Subcutaneous abdominal adipose tissue (tissue), 5 donors: ENCODE data around the gene CACNA1A.
"Not testable (repeated sequence)": the region's sequence is repeated elsewhere in the genome, so short reads cannot be mapped to it uniquely, and the experiment has no call there.

Experiments
- H3K27ac ChIP-seq: one replicate; pipeline ENCODE4 v1.7.0; 2013; ENCODE audit warnings: low read depth, mild to moderate bottlenecking, inconsistent platforms, low read length, moderate library complexity
- H3K27me3 ChIP-seq, 5 donors: one replicate each; pipeline ENCODE4 v1.7.0; 2013; ENCODE audit warnings: low read length in 5 of 5, inconsistent platforms in 1 of 5; ENCODE audit not compliant: control insufficient read depth in 5 of 5, insufficient read depth in 4 of 5
- H3K36me3 ChIP-seq, 5 donors: one replicate each; pipeline ENCODE4 v1.7.0; 2013; ENCODE audit warnings: low read length in 5 of 5; ENCODE audit not compliant: control insufficient read depth in 5 of 5, insufficient read depth in 5 of 5
- H3K4me1 ChIP-seq, 5 donors: one replicate each; pipeline ENCODE4 v1.7.0; 2013; ENCODE audit warnings: low read length in 5 of 5, mild to moderate bottlenecking in 3 of 5, moderate library complexity in 1 of 5; ENCODE audit not compliant: control insufficient read depth in 5 of 5, insufficient read depth in 5 of 5
- H3K4me3 ChIP-seq, 5 donors: one replicate each; pipeline ENCODE4 v1.7.0; 2013; ENCODE audit warnings: low read length in 5 of 5, low read depth in 1 of 5
- H3K9ac ChIP-seq, 5 donors: one replicate each; pipeline ENCODE4 v1.7.0; 2013; ENCODE audit warnings: low read length in 5 of 5, mild to moderate bottlenecking in 4 of 5, moderate library complexity in 3 of 5
- H3K9me3 ChIP-seq, 5 donors: one replicate each; pipeline ENCODE4 v1.7.0; 2013; ENCODE audit warnings: low read length in 5 of 5; ENCODE audit not compliant: control insufficient read depth in 5 of 5
- donor health status: healthy.
- donor health status: healthy.
- donor health status: healthy.
- donor health status: healthy.
- donor health status: healthy.

The CACNA1A gene

GRCh38 chr19:13195678-13196077 is 310.6 kb downstream of the CACNA1A start:
- H3K9ac ChIP-seq: no peak overlapping the region
- H3K27me3 ChIP-seq: no peaks in the 10 kb centered on the region
- H3K36me3 ChIP-seq: no peaks in the 10 kb centered on the region
- no peaks in the 10 kb centered on the region for H3K9me3 ChIP-seq
- no peaks in the 10 kb centered on the region for H3K4me1 ChIP-seq
- H3K4me3 ChIP-seq: no peak overlapping the region
- no peak overlapping the region for H3K27ac ChIP-seq

- H3K9ac ChIP-seq: no peak overlapping the region
Measured at GRCh38 chr19:13190781-13191540, 315.3 kb downstream of the CACNA1A start.

GRCh38 chr19:13189600-13189999 is 316.7 kb downstream of the CACNA1A start:
- no peak overlapping the region for H3K9ac ChIP-seq
- peaks cover 0 to 3% (median 0%) of the 10 kb centered on the region in 5 donors for H3K4me1 ChIP-seq
- H3K9me3 ChIP-seq: no peaks in the 10 kb centered on the region
- no peaks in the 10 kb centered on the region for H3K27me3 ChIP-seq
- H3K36me3 ChIP-seq: no peaks in the 10 kb centered on the region
- H3K4me3 ChIP-seq: no peak overlapping the region
- H3K27ac ChIP-seq: no peak overlapping the region

More at GRCh38 chr19:13190781-13191540, 315.3 kb downstream of the CACNA1A start:
- Histone ChIP-seq H3K4me1 (peaks cover 0 to 3% (median 0%) of the 10 kb centered on the region in 5 donors), H3K36me3 (no peaks in the 10 kb centered on the region), H3K4me3 (no peak overlapping the region), H3K9me3 (no peaks in the 10 kb centered on the region), H3K27me3 (no peaks in the 10 kb centered on the region), H3K27ac (no peak overlapping the region)

GRCh38 chr19:13187419-13187818 is 318.9 kb downstream of the CACNA1A start:
- Histone ChIP-seq H3K27ac (no peak overlapping the region), H3K4me3 (no peak overlapping the region), H3K9me3 (no peaks in the 10 kb centered on the region), H3K36me3 (no peaks in the 10 kb centered on the region), H3K27me3 (no peaks in the 10 kb centered on the region), H3K9ac (no peak overlapping the region), H3K4me1 (peaks cover 0 to 3% (median 0%) of the 10 kb centered on the region in 5 donors)

- H3K9me3 ChIP-seq, H3K27me3 ChIP-seq, H3K4me1 ChIP-seq, H3K9ac ChIP-seq, H3K36me3 ChIP-seq, H3K4me3 ChIP-seq, H3K27ac ChIP-seq: not testable (repeated sequence)
Measured at GRCh38 chr19:13186688-13187087, 319.6 kb downstream of the CACNA1A start.

DNA sequence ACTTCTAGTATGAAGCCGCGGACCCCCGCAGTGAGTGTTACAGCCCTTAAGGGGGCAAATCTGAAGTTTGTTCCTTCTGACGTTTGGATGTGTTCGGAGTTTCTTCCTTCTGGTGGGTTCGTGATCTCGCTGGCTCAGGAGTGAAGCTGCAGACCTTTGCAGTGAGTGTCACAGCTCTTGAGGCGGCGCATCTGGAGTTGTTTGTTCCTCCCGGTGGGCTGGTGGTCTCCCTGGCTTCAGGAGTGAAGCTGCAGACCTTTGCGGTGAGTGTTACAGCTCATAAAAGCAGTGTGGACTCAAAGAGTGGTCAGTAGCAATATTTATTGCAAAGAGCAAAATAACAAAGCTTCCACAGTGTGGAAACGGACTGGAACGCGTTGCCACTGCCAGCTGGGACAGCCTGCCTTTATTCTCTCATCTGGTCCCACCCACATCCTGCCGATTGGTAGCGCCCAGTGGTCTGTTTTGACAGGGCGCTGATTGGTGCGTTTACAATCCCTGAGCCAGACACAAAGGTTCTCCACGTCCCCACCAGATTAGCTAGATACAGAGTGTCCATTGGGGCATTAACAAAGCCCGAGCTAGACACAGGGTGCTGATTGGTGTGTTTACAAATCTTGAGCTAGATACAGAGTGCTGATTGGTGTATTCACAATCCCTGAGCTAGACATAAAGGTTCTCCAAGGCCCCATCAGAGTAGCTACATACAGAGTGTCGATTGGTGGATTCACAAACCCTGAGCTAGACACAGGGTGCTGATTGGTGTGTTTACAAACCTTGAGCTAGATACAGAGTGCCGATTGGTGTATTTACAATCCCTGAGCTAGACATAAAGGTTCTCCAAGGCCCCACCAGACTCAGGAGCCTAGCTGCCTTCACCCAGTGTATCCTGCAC is 320.3 kb downstream of the CACNA1A start:
- not testable (repeated sequence) for H3K4me3 ChIP-seq, H3K9ac ChIP-seq, H3K36me3 ChIP-seq, H3K9me3 ChIP-seq, H3K27me3 ChIP-seq, H3K27ac ChIP-seq
- peaks cover 0 to 16% (median 9%) of the 10 kb centered on the region in 5 donors for H3K4me1 ChIP-seq

GRCh38 chr19:13184926-13185325 is 321.4 kb downstream of the CACNA1A start:
- not testable (repeated sequence) for H3K9ac ChIP-seq, H3K36me3 ChIP-seq, H3K27ac ChIP-seq, H3K27me3 ChIP-seq, H3K4me3 ChIP-seq, H3K9me3 ChIP-seq
- H3K4me1 ChIP-seq: peaks cover 0 to 17% (median 9%) of the 10 kb centered on the region in 5 donors

DNA sequence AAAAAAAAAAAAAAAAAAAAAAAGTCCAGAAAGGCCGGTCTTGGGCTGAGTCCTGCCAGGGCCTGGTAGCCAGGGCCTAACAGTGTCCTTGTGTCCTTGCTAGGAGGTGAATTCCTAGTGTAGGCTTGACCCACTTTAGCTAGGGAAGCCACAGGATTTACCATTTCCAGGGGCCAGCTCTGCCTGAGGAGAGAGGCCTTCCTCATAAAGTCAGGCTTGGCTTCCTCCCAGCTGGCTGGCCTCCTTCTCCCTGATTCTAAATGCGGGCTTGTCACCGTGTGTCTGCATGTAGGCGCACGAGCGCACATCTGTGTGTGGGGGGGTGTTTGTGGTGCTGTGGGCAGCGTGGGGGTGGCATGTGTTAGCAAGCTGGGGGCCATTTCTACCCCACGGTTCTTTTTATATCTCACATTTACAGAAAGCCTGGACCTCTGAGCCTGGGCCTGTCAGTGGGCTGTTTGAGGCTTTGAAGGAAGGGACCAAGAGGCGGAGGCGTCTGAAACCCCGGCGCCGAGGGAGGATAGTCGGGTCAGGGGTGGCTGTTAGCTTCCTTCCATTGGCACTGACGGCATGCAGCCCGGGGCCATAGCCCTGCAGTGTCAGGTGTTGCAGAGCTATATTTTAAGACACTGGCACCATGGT is 324.4 kb downstream of the CACNA1A start:
- Histone ChIP-seq H3K36me3 (no peaks in the 10 kb centered on the region), H3K9me3 (no peaks in the 10 kb centered on the region), H3K4me1 (peaks cover 0 to 14% (median 9%) of the 10 kb centered on the region in 5 donors), H3K4me3 (no peak overlapping the region), H3K27ac (no peak overlapping the region), H3K27me3 (no peaks in the 10 kb centered on the region), H3K9ac (peak overlapping the region in 1 of 5 donors; percentile 48)

- H3K9me3 ChIP-seq, H3K4me3 ChIP-seq, H3K27me3 ChIP-seq, H3K36me3 ChIP-seq, H3K27ac ChIP-seq, H3K9ac ChIP-seq: not testable (repeated sequence)
- H3K4me1 ChIP-seq: peaks cover 0 to 15% (median 9%) of the 10 kb centered on the region in 5 donors
Measured at GRCh38 chr19:13178291-13178690, 328.0 kb downstream of the CACNA1A start.

DNA sequence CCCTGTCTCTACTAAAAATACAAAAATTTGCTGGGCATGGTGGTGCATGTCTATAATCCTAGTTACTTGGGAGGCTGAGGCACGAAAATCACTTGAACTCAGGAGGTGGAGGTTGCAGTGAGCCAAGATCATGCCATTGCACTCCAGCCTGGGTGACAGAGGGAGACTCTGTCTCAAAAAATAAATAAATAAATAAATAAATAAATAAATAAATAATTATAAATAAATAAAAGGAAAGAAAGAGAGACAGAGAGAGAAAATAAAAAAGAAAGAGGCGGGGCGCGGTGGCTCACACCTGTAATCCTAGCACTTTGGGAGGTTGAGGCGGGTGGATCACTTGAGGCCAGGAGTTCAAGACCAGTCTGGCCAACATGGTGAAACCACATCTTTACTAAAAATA is 328.7 kb downstream of the CACNA1A start:
- H3K27me3 ChIP-seq, H3K4me3 ChIP-seq, H3K9me3 ChIP-seq, H3K36me3 ChIP-seq, H3K27ac ChIP-seq, H3K9ac ChIP-seq: not testable (repeated sequence)
- peaks cover 0 to 21% (median 15%) of the 10 kb centered on the region in 5 donors for H3K4me1 ChIP-seq
